GM23338 (cell line): Measurements from ENCODE around the gene AFF3. TPM values are rescaled to one million over a fixed set of nuclear protein-coding genes. Genes with fewer than 3 reads are reported as not detected.

Source experiments
- ATAC-seq: fragments of 200-7000 bp; cut with Tn5 transposase; 3 replicates; pipeline ENCODE4 v1.9.1; 2020
- DNase-seq: peaks from one replicate; pipeline ENCODE4 v3.0.0-alpha.2; 2015; ENCODE audit warnings: low spot score
- H2AFZ ChIP-seq: fragments of 200-600 bp; sonication (generic); 2 replicates; pipeline ENCODE4 v1.8.0; 2016; ENCODE audit warnings: antibody characterized with exemption, mild to moderate bottlenecking, moderate library complexity
- H3F3A ChIP-seq: fragments of 200-600 bp; sonication (generic); replicated peaks from 2 replicates; pipeline ENCODE4 v1.8.0; 2017; ENCODE audit warnings: antibody characterized with exemption, mixed run types, low read depth
- H3K27ac ChIP-seq: fragments of 200-600 bp; sonication (generic); 2 replicates; pipeline ENCODE4 v1.6.1; 2016; ENCODE audit warnings: low read depth
- H3K27me3 ChIP-seq: fragments of 200-600 bp; sonication (generic); 2 replicates; pipeline ENCODE4 v1.8.0; 2016; ENCODE audit warnings: mild to moderate bottlenecking, mixed run types, moderate library complexity; ENCODE audit not compliant: insufficient read depth
- H3K36me3 ChIP-seq: fragments of 200-600 bp; sonication (generic); 2 replicates; pipeline ENCODE4 v1.8.0; 2016; ENCODE audit warnings: mild to moderate bottlenecking; ENCODE audit not compliant: insufficient read depth
- H3K4me1 ChIP-seq: fragments of 200-600 bp; sonication (generic); 2 replicates; pipeline ENCODE4 v1.8.0; 2016; ENCODE audit warnings: mild to moderate bottlenecking, moderate library complexity; ENCODE audit not compliant: insufficient read depth
- H3K4me2 ChIP-seq: fragments of 200-600 bp; sonication (generic); 2 replicates; pipeline ENCODE4 v1.7.1; 2017; ENCODE audit warnings: mixed run types
- H3K4me3 ChIP-seq: fragments of 200-600 bp; sonication (generic); 2 replicates; pipeline ENCODE4 v1.6.1; 2016; ENCODE audit warnings: mixed run types
- H3K79me2 ChIP-seq: fragments of 200-600 bp; sonication (generic); replicated peaks from 2 replicates; pipeline ENCODE4 v1.8.0; 2017; ENCODE audit warnings: mild to moderate bottlenecking; ENCODE audit not compliant: insufficient read depth
- H3K9me2 ChIP-seq: fragments of 200-600 bp; sonication (generic); 2 replicates; pipeline ENCODE4 v1.8.0; 2017; ENCODE audit not compliant: insufficient read depth
- H4K20me1 ChIP-seq: fragments of 200-600 bp; sonication (generic); replicated peaks from 2 replicates; pipeline ENCODE4 v1.8.0; 2017; ENCODE audit warnings: mild to moderate bottlenecking; ENCODE audit not compliant: insufficient read depth
- H3K27ac Mint-ChIP-seq: 2 replicates; pipeline ENCODE4 v1.8.0; 2020; ENCODE audit warnings: inconsistent platforms, mild to moderate bottlenecking, moderate library complexity, mixed read lengths
- H3K27me3 Mint-ChIP-seq: 3 replicates; pipeline ENCODE4 v1.8.0; 2022; ENCODE audit warnings: low read depth, mild to moderate bottlenecking, moderate library complexity, mixed read lengths, inconsistent platforms; ENCODE audit not compliant: insufficient read depth, poor library complexity
- H3K36me3 Mint-ChIP-seq: 3 replicates; pipeline ENCODE4 v1.8.0; 2021; ENCODE audit warnings: low read depth, mild to moderate bottlenecking, inconsistent platforms, moderate library complexity, mixed read lengths
- H3K4me1 Mint-ChIP-seq: 3 replicates; pipeline ENCODE4 v1.8.0; 2020; ENCODE audit warnings: mild to moderate bottlenecking, inconsistent platforms, mixed read lengths
- H3K4me3 Mint-ChIP-seq: 3 replicates; pipeline ENCODE4 v1.8.0; 2021; ENCODE audit warnings: moderate library complexity, mild to moderate bottlenecking, inconsistent platforms, mixed read lengths
- H3K9me3 Mint-ChIP-seq: 3 replicates; pipeline ENCODE4 v1.8.0; 2020; ENCODE audit warnings: moderate library complexity, mild to moderate bottlenecking, inconsistent platforms, mixed read lengths
- CREB1 ChIP-seq: fragments of 250-450 bp; sonication (Bioruptor Pico); IDR thresholded peaks from 2 replicates; pipeline ENCODE4 v1.5.0; 2020; ENCODE audit warnings: low read depth, mild to moderate bottlenecking, moderate library complexity
- CTCF ChIP-seq, 2 experiments: fragments of 200-600 bp in 1 of 2; sonication (generic) in 1 of 2; conservative IDR thresholded peaks; 2 replicates each; pipeline versions ENCODE4 v1.5.1 to v1.6.1; 2016 to 2017; ENCODE audit warnings: antibody characterized with exemption in 2 of 2, low read depth in 2 of 2, mild to moderate bottlenecking in 2 of 2, moderate library complexity in 1 of 2
- ETS1 ChIP-seq: IDR thresholded peaks from 2 replicates; pipeline ENCODE4 v1.6.1; 2016; ENCODE audit warnings: antibody characterized with exemption
- EZH2 ChIP-seq: fragments of 200-600 bp; sonication (generic); IDR thresholded peaks from one replicate; pipeline ENCODE4 v1.8.0; 2017; ENCODE audit warnings: antibody characterized with exemption, mild to moderate bottlenecking, low read depth; ENCODE audit not compliant: unreplicated experiment
- EZH2phosphoT487 ChIP-seq: fragments of 200-600 bp; sonication (generic); IDR thresholded peaks from one replicate; pipeline ENCODE4 v1.8.1; 2018; ENCODE audit warnings: antibody characterized with exemption; ENCODE audit not compliant: unreplicated experiment
- JUNB ChIP-seq: IDR thresholded peaks from one replicate; pipeline ENCODE4 v1.6.1; 2016; ENCODE audit warnings: antibody characterized with exemption; ENCODE audit not compliant: unreplicated experiment
- NANOG ChIP-seq: IDR thresholded peaks from 2 replicates; pipeline ENCODE4 v1.6.1; 2016; ENCODE audit warnings: antibody characterized with exemption, borderline replicate concordance
- POLR2AphosphoS5 ChIP-seq: IDR thresholded peaks from 2 replicates; pipeline ENCODE4 v1.6.1; 2016; ENCODE audit warnings: antibody characterized with exemption, low read depth
- REST ChIP-seq: IDR thresholded peaks from one replicate; pipeline ENCODE4 v1.6.1; 2018; ENCODE audit warnings: antibody characterized with exemption; ENCODE audit not compliant: unreplicated experiment
- STAT1 ChIP-seq: IDR thresholded peaks from one replicate; pipeline ENCODE4 v1.6.1; 2016; ENCODE audit warnings: antibody characterized with exemption; ENCODE audit not compliant: unreplicated experiment
- ZNF114 ChIP-seq: fragments of 250-450 bp; sonication (Bioruptor Pico); IDR thresholded peaks from 2 replicates; pipeline ENCODE4 v1.5.0; 2020; ENCODE audit warnings: mild to moderate bottlenecking, moderate library complexity
- ZNF331 ChIP-seq: fragments of 250-450 bp; sonication (Bioruptor Pico); IDR thresholded peaks from 2 replicates; pipeline ENCODE4 v1.5.0; 2020; ENCODE audit warnings: low read depth, mild to moderate bottlenecking, moderate library complexity
- ZNF462 ChIP-seq: fragments of 250-450 bp; sonication (Bioruptor Pico); IDR thresholded peaks from 2 replicates; pipeline ENCODE4 v1.5.0; 2020; ENCODE audit warnings: mild to moderate bottlenecking, moderate library complexity
- polyA plus RNA-seq: library from polyadenylated mRNA; unstranded; fragments of >200 nt; fragmentation: Nextera tagmentation; extraction: Ambion mirVana; gene quantifications from 2 replicates; pipeline ENCODE4 v1.2.1, GENCODE V29; 2016
- total RNA-seq: library from RNA; depleted of rRNA; stranded (reverse); fragments of >200 nt; shearing (Covaris generic); gene quantifications from 2 replicates; pipeline ENCODE4 v1.2.3, GENCODE V29; 2014

Gene AFF3
- total and polyA plus RNA-seq, 2 experiments from 2014 or later = 0.73 to 1.4 TPM

- no peak for TF ChIP-seq CTCF (conservative IDR thresholded peaks at IDR 0.05; ENCODE audit: low read depth in 2 of 2)
- no peak for TF ChIP-seq NANOG
- TF ChIP-seq EZH2phosphoT487 = no peak
- no peak for TF ChIP-seq EZH2
- TF ChIP-seq STAT1 = no peak
- TF ChIP-seq CREB1 (CRISPR knock-in tag) = no peak
- no peak for TF ChIP-seq ETS1
- TF ChIP-seq ZNF331 (CRISPR knock-in tag) = no peak
- TF ChIP-seq JUNB = no peak
- no peak for TF ChIP-seq POLR2AphosphoS5
- no peak for TF ChIP-seq ZNF462
- no peak for TF ChIP-seq ZNF114 (CRISPR knock-in tag)
- no peak for TF ChIP-seq REST
Measured at GRCh38 chr2:99911736-99912135, 230.7 kb downstream of the AFF3 start.

More at GRCh38 chr2:99911736-99912135, 230.7 kb downstream of the AFF3 start:
- Mint-ChIP-seq H3K4me3 (no peak overlapping the region), H3K36me3 (no peaks in the 10 kb centered on the region), H3K9me3 (no peaks in the 10 kb centered on the region), H3K27ac (no peak overlapping the region), H3K27me3 (no peaks in the 10 kb centered on the region), H3K4me1 (peaks cover 5% of the 10 kb centered on the region; the same call in 2 of the 3 replicates)
- H4K20me1 ChIP-seq = no peaks in the 10 kb centered on the region
- H3K36me3 ChIP-seq = no peaks in the 10 kb centered on the region
- no peak overlapping the region for H3K27ac ChIP-seq
- DNase-seq (no peak), ATAC-seq (no peak)
- no peaks in the 10 kb centered on the region for H3K4me1 ChIP-seq
- H3K27me3 ChIP-seq = no peaks in the 10 kb centered on the region
- no peak overlapping the region for H2AFZ ChIP-seq
- H3K9me2 ChIP-seq = no peaks in the 10 kb centered on the region
- no peak overlapping the region for H3K4me3 ChIP-seq
- H3F3A ChIP-seq = no peaks in the 10 kb centered on the region
- no peaks in the 10 kb centered on the region for H3K79me2 ChIP-seq
- no peak overlapping the region for H3K4me2 ChIP-seq
